Measurements from ENCODE around the gene HSPG2.

- TF ChIP-seq CTCF (IDR thresholded peaks at IDR 0.05) (no peak), POLR2A (IDR thresholded peaks at IDR 0.05) (no peak)
Observed at GRCh38 chr1:21936366-21937031, 611 bp downstream of the HSPG2 start.
